Fibroblast of the conjunctiva (primary cell): Measurements from ENCODE around the gene WDR18.
A peak's percentile ranks its signal among the peaks of the same experiment; 100 is the strongest.
"Not testable (repeated sequence)": the region's sequence is repeated elsewhere in the genome, so short reads cannot be mapped to it uniquely, and the experiment has no call there.

Experiments
- DNase-seq: peaks from one replicate; pipeline ENCODE4 v3.0.0-alpha.2; 2010; ENCODE audit warnings: low read depth

WDR18 gene

GRCh38 chr19:1019980-1020867 lies 36.1 kb downstream of the WDR18 start:
- DNase-seq: no peak

- DNase-seq: peak; percentile 95
Measured at GRCh38 chr19:1020868-1021425, 36.8 kb downstream of the WDR18 start, which contains the start of gene TMEM259. Gene TMEM259 (minus strand): TSS chr19:1021123. CDS start chr19:1020996, 127 bp downstream.

- DNase-seq: not testable (repeated sequence)
Measured at GRCh38 chr19:1023883-1024188, 39.7 kb downstream of the WDR18 start.

DNA sequence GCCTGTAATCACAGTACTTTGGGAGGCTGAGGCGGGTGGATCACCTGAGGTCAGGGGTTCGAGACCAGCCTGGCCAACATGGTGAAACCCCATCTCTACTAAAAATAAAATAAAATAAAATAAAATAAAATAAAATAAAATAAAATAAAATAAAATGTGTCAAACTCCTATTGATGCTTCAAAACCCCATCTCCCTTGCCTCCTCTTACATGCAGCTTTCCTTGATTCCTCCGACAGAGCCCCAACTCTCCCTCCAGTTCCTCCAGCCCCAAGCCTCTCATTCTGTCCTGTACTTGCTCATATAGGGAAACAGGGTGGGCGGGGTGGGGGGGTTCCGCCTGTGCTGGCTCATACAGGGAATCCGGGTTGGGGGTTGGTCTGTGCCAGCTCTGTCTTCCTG lies 40.9 kb downstream of the WDR18 start:
- not testable (repeated sequence) for DNase-seq

GRCh38 chr19:1025960-1026782 lies 42.0 kb downstream of the WDR18 start, which contains the start of gene CNN2:
Gene CNN2 (plus strand): TSS chr19:1026608. CDS start chr19:1026662, 54 bp downstream.
- no peak for DNase-seq

- no peak for DNase-seq
Measured at GRCh38 chr19:1026783-1027649, 42.9 kb downstream of the WDR18 start.

DNA sequence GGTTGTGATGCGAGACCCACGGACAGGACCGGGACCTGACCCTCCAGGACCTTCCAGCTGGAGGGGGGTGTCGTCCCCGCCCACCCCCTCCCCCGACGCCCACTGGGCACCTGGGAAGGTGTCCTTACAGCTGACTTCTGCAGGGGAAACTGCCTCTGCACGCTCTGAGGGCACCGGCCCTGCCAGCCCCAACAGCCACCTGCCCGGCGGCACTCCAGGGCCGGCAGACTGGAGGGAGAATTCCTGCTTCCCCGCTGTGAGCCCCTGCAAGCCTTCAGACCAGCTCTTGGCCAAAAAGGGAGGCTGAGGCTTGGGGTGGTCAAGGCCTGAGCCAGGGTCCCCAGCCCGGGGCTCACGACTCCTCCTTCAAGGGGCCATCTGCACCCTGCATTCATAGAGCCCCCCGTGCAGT lies 43.5 kb downstream of the WDR18 start:
- no peak for DNase-seq

GRCh38 chr19:1028062-1028926 lies 44.1 kb downstream of the WDR18 start:
- DNase-seq: peak; percentile 93

GRCh38 chr19:1032264-1032867 lies 48.2 kb downstream of the WDR18 start:
- no peak for DNase-seq

GRCh38 chr19:1035998-1036621 lies 52.0 kb downstream of the WDR18 start:
- no peak for DNase-seq

GRCh38 chr19:1037621-1038064 lies 53.5 kb downstream of the WDR18 start:
- DNase-seq: no peak

DNA sequence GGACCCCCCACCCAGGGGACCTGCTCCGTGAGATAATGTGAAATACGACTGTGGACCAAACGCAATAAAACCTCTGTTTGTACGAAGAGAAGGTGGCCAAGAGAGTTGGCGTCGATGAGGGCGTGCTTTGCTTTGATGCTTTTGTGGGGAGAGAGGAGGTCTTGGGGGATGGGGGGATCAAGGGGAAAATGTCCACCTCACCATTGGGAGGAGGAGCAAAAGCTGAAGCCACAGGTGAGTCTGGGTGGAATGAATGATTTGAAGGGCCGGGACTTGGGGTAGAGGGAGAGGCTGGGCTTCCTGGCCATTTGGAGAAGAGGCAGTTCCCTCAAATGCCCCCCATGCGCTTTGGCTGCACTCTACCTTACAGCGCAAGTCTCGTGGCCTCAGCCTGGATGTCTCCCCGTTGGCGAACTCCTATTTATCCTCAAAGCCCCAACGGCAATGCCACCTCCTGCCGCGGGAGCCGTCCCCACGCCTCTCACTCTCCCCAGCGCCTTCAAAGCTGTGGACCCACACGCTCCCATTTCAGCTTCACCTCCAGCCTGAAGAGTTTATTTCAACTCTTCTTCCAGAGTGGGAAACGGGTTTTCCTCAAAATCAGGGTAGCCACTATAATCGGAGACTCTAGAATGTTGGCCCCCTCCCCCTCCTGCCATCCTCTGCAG lies 55.0 kb downstream of the WDR18 start:
- DNase-seq: no peak

GRCh38 chr19:1039646-1040475 lies 55.7 kb downstream of the WDR18 start, which contains the start of gene ABCA7:
Gene ABCA7 (plus strand): TSS chr19:1040107. CDS start chr19:1041362, 1,255 bp downstream.
- DNase-seq: peak; percentile 92

DNA sequence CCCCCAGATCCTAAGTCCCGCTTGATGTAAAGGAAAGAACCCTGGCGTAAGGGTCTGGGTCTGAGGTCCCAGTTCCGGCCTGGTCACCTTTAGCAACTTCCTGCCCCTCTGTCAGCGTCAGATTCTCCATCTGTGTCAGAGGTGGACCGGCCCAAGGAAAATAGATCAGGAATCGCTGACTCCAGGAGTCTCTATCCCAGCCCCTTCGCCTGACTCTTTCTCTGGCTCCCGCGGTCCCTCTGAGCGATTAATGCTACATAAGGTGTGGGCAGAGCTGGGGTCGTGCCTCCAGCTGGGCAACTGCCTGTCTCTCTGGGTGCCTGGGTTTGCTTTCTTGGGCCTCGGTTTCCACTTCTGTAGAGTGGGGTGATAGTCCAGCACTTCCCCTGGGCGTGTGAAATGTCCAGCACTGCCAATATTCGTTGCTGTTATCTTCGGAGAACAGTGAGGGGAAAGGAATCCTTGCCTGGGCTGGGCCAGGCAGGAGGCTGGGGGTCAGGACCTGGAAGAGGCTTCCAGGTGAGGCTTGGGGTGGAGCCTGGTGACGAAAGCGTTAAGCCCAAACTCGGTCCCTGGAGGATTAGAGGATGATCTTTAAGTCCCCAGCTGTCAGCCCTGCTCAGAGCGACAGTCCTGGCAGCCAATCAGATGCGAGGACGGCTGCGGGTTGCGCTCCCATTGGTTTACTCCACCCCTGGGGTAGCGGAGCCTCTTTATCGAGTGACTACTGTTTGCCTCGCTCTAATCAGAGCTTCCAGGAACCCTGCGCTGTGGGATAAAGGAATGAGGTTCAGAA lies 56.5 kb downstream of the WDR18 start:
- peak; percentile 77 for DNase-seq

DNA sequence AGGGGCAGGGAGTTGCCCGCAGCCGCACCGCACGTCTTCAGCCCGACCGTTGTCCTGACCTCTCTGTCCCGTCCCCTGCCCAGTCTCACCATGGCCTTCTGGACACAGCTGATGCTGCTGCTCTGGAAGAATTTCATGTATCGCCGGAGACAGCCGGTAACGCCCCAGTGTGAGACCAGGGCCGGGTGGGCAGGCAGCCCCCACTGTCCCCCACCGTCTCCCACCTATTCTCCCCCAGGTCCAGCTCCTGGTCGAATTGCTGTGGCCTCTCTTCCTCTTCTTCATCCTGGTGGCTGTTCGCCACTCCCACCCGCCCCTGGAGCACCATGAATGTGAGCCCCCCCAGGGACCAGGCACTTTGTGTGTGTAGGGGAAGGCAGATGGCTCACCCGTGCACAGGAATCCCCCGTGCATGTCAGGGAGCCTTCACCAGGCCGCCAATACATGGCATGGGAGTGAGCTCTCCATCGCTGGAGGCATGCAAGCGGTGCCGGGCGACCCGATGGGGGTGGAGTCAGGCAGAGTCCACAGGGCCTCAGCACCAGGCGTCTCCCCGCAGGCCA lies 57.2 kb downstream of the WDR18 start:
- no peak for DNase-seq

DNA sequence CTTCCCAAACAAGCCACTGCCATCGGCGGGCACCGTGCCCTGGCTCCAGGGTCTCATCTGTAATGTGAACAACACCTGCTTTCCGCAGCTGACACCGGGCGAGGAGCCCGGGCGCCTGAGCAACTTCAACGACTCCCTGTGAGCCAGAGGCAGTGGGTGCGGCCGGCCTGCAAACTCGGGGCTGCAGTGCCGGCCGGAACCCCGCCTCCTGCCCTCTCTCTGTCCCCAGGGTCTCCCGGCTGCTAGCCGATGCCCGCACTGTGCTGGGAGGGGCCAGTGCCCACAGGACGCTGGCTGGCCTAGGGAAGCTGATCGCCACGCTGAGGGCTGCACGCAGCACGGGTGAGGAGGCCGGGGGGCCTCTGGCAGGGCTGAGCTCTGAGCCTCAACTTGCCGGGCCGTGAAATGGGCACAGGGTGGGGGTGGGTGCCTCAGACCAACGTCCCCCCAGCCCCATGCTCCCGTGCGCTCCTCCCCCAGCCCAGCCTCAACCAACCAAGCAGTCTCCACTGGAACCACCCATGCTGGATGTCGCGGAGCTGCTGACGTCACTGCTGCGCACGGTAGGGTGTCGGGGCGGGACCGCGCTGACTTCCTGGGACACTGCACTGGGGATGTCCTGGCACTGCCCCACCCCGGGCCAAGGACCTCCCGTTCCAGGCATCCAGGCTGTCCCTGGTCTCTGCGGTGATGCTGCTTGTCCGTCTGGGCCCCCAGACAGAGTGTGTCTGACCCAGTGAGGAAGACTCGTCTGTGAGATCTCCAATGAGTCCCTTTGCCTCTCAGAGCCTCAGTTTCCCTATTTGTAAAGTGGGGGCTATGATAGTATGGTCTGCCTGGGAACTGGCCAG lies 57.9 kb downstream of the WDR18 start:
- DNase-seq: no peak
